Middle frontal gyrus (tissue), 1 donor: ENCODE data around the gene PRR33.
"Not testable (repeated sequence)": the region's sequence is repeated elsewhere in the genome, so short reads cannot be mapped to it uniquely, and the experiment has no call there.

Source experiments
- DNase-seq: peaks from one replicate; pipeline ENCODE4 v3.0.0-alpha.2; 2015; ENCODE audit warnings: low spot score; ENCODE audit errors: extremely low spot score

Gene PRR33

DNA sequence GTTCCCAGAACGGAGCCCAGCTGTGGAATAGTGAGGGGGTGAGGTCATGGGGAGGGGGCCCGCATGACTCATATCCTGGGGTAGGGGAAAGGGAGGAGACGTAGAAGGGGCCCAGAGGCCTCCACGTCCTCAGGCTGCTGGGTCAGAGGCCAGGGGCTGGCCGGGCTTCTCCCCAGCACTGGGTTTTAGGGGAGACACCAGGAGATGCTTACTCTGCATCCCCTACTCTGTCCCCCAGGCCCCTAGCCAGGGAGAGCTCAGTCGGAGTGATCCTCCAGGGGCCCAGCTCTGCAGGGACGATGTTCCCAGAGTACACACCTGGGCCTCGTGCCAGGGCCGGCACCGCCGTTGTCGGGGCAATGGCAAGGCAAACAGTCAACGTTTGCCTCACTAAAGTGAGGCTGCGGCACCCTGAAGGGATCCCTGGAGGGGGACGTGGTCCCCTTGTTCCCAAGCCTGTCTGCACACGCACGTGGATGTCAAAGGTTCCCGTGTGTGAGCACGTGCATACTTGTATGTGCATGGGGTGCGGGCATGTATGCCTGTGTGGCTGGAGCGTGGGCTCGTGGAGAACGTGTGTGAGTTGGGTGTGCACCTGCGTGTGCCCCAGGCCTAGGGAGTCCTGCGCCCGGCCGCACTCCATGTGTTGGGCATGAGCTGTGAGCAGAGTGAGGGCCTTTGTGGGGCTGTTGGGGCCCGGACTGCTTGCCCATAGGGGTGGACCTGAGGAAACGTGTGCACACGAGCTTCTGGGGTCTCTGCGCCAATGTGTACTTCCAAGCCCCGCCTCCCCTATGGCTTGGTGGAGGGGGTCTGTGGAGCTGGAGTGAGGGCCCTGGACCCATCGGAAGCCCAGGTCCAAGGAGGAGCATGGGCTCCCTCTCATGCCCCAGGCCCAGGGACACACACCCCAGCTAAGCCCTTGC, 14.2 kb downstream of the PRR33 start:
- no peak for DNase-seq

DNA sequence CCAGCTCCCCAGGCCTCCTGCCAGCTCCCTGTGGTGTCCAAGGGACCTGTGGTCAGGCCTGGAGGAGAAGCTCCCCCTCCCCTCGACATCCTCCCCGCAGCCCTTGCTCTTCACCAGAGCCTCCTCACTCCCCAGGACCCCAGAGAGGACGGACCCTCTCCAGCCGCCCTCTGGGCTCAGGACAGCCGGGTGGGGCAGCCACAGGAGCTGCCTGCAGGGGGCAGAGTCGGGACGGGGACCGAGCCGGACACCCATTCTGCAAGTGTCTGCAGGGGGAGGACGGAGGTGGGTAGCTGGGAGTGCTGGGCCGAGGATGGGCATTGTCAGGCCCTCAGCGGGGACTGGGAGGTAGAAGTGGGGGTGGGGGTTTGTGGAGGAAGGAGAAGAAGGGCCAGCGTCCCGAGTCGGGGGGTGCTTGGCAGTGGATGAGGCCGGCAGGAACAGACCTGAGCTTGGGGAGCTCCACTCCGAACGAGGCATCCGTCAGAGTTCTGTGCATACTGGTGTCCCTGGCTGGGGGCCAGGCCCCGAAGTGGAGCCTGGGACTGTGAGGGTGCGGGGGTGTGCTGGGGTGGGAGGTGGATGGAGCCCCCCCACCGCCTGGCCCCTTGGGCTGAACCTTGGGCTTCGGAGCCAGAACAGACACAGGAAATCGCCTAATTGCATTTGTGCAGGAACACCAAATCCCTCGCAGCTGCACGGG, 15.2 kb downstream of the PRR33 start:
- DNase-seq = no peak

DNA sequence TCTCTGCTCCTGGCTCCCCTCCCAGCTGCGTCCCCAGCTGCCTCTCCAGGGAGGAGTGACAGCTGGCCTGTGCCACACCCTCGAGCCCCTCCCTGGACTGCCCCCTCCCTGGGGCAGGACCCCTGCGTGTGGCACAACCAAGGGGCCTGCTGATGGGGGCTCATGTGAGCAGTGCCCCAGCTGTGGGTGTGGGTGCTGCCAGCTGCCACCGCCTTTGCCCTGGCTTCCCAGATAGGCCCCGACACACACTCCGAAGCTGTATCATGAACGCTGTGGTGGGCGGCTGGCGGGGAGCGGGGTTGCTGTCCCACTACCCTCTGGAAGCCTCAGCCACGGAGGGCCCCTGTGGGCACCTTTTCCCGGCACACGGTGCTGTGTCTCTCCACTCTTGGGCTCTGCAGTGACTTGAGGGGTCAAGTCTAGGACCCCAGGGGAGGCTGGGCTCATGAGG, 15.8 kb downstream of the PRR33 start:
- DNase-seq = not testable (repeated sequence)

DNA sequence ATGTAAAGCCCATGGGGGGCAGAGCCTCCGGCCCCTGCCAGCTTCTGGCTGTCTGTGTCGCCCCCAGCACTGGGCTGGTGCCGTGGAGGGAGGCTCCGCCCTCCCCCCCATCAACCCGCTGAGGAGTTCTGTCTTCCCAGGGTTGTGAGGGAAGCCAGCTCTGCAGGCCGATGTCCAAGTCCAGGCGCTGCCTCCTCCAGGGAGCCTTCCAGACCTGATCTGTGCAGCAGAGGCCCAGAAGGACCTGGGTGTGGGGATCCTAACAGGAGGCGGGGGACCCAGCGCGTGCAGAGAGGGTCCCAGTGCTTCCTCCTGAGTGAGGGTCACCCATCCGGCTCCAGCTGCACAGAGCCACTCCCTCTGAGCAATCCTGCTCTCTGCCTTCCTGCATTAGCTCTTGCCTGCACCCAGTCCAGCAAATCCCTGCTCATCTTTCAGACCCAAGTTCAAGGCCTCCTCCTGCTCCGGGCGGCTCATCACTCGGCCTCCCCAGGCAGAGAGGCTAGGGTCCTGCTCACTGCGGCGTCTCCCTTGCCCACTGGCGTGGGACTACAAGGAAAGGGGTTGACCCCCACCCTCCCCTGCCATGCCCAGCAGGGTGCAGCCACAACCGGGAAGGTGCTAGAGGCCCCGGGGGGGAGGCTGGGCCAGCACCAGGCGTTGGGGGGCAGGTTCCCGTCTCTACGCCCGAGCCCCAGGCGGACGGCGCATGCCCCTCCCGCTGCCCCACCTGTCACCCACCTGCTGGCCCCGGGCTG, 16.4 kb downstream of the PRR33 start:
- DNase-seq = no peak

DNA sequence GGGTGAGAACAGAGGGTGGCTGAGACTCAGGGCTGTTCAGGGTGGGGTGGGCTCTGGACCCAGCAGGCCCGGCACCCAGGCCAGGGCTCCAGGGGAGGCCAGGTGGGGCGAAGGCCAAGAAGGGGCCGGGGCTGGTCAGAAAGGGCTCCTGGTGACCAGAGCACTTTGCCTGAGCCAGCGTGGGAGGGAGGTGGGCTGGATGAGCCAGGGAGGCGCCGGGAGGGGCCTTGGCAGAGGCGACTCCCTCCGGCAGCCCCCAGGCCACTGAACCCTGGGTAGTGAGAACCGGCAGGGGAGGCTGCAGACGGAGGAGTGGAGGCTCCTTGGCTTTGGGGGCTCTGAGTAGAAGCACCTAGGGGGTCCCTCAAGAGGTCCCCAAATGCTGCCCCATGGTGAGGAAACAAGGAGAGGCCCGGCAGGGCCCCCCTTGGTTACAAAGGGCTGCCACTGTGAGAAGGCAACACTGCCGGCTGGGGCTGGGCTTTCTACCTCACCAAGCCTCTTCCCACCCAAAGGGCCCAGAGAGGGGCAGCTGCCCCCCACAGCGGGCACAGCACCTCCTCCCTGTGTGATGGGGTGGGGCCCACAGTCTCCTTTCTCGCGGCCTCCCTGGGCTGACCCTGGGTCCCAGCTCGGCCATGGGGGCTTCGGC, 17.1 kb downstream of the PRR33 start:
- DNase-seq = not testable (repeated sequence)

DNA sequence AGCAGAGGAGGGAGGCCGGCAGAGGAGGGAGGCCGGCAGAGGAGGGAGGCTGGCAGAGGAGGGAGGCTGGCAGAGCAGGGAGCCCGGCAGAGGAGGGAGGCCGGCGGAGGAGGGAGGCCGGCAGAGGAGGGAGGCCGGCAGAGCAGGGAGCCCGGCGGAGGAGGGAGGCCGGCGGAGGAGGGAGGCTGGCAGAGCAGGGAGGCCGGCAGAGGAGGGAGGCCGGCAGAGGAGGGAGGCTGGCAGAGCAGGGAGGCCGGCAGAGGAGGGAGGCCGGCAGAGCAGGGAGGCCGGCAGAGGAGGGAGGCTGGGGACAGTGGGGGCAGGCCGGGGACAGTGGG, 17.9 kb downstream of the PRR33 start:
- DNase-seq = not testable (repeated sequence)

DNA sequence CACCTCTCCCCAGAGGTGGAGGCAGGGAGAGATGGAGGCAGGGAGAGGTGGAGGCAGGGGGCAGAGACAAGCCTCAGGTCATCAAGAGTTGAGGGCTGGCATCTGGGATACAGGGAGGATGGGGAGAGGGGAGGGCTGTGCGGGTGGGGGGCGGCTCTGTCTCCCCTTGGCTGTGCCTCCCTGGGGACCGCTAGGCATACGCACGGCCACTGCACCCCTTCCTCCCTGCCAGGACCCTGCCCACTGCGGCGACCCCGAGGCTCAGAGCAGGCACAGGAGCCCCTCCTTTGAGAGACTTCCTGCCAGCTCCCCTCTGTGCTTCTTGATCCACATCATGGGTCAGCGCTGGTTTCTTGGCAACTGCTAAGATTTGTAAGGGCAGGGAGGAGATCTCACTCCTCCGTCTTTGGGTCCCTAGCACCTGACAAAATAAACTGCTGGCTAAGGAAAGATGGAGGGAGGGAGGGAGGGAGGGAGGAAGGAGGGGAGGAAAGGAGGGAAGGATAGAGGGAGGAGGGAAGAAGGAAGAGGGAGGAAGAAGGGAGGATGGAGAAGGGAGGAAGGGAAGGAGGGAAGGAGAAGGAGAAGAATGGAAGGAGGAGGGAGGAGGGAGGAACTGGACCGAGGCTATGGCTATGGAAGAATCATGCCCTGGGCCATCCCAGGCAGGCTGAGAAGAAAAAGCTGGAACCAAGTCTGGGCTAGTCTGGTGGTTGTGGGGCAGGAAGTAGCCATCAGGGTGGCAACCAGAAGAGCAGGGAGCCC, 18.5 kb downstream of the PRR33 start:
- DNase-seq = no peak

DNA sequence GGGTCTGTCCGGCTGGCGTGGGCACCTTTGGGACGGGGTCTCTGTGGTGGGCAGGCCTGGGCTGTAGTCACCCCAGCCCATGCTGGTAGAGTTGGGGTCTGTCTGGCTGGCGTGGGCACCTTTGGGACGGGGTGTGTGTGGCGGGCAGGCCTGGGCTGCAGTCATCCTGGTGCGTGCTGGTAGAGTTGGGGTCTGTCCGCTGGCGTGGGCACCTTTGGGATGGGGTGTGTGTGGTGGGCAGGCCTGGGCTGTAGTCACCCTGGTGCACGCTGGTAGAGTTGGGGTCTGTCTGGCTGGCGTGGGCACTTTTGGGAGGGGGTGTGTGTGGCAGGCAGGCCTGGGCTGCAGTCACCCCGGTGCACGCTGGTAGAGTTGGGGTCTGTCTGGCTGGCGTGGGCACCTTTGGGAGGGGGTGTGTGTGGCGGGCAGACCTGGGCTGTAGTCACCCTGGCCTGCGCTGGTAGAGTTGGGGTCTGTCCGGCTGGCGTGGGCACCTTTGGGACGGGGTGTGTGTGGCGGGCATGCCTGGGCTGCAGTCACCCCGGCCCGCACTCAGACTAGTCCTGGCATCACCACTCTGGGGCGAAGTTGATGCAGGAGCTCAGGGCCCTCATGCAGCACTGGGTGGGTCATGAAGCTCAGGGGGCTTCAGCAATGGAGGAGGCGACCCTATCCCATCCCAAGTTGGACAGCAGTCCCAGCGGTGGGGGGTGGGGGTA, 19.3 kb downstream of the PRR33 start:
- DNase-seq = no peak

DNA sequence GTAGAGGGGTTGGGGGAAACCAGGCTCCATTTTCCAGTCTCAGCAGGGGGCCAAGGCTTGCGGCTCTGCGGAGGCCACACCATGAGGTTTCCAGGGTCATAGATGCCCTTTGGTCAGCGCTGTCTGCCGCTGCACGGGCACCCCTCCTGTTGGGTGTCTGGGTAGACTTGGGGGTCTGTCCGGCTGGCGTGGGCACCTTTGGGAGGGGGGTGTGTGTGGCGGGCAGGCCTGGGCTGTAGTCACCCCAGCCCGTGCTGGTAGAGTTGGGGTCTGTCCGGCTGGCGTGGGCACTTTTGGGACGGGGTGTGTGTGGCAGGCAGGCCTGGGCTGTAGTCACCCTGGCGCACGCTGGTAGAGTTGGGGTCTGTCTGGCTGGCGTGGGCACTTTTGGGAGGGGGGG, 20.2 kb downstream of the PRR33 start:
- no peak for DNase-seq

DNA sequence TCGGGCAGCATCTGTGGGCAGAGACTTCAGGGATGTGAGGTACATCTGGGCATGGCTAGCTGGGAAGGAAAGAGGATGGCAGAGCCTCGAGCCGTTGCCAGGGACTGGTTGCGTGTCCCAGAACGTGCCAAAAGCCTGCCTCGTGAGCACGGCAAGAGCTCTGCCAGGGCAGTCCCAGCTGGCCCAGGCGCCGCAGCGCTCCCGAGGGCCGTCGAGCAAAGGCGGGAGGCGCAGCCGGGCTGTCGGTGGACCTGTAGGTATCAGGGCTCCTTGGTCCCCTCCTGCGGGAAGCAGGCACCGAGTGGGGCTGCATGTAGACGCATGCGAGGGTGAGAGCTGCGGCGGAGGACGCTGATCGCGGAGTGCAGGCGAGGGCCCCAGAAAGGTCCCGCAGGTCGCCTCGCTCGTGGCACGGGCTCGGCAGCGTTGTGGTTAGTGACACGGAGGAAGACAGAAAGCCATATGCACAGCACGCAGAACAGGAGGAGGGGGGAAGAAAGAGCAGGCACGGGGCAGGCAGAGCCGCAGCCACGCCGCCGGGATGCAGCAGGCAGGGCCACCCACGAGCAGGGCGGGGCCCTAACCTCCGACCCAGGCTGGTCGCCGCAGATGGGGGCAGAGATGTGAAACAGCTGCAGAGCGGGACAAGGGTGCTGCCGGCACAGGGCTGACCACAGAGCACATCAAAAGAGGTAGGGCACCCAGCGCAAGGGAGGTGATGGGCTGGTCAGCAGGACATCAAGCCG, 20.8 kb downstream of the PRR33 start:
- DNase-seq = no peak

DNA sequence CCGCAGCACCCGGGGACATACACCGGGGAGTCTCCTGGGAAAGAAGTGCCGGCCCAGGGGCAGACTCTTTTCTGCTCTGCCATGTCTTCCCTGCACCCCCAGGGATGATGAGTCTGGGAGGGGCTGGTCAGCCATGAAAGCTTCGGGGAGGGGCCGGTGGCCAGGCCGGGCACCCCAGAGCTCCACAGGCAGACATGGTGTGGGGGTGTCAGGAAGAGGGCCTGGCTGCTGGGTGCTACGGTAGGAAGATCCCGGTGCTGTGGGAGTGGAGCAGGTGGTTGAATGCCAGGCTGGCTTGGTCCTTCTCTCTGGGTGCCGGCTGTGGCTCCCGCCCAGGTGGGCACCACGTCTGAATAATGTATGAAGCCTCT, 21.4 kb downstream of the PRR33 start:
- no peak for DNase-seq

DNA sequence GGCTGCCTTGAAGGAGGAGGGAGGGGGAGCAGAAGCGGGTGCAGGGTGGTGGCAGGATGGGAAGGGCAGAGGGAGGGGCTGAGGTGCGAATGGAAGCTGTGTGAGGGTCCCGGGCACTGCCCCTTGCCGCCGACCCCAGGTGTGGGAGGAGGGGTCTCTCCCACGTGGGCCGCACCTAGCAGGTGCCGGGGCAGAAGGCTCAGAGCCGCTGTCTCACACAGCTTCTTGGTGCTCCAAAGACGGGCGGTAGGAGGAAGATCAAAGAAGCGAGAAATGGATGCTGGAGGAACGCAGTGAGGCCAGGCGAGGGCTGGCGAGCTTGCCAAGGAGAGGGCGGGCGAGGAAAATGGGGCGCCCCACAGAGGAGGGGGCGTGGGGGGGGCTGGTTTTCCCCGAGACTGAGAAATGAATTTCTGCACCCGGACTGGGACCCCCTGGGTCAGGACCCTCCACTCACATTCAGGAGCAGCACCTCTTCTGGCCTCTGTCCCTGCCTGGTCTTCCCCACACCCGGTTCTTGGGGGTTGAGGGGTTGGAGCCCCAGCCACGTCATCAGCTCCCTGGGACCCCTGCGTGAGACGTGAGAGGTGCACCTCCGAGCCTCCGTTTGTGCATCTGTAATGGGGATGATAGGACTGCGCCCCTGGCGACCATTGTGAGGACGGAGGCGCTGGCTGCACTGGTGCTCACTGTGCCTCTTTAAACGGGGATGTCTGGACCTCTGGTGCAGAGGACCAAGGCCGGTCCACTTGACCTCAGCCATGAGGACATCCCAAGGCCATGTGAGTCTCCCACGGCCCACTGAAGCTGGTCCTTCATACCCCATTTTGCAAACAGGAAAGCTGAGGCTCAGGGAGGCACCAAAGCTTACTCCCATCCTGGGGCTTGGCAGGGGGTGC, 22.0 kb downstream of the PRR33 start:
- DNase-seq = no peak

DNA sequence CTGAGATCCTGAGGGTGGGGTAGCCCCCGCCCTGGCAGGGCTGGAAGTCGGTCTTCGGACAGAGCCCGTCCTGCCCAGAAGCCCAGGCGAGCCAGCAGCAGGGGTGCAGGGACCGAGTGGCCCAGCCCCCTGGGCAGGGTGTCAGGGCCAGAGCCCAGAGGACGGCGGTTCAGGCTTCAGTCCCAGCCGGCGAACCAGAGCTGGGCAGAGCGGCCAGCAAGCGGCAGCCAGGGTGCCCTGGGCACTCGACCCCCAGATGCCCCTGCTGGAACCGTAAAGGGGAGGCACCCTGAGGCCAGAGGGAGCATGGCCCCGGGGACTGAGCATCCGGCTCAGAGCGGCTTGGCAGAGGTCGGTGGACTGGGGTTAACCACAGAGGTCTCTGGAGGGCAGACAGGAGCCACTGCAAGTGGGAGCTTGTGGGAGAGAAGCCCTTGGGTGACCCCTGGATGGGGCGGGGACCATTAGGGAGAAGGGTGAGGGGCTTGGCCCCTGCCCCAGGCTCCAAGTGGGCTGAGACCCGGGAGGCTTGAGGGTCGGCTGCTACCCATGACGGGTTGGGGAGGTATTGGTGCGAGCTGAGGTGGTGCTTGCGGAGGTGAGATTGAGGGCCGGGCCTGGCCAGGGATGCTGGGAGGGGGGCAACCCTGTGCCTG, 22.9 kb downstream of the PRR33 start:
- DNase-seq = no peak

DNA sequence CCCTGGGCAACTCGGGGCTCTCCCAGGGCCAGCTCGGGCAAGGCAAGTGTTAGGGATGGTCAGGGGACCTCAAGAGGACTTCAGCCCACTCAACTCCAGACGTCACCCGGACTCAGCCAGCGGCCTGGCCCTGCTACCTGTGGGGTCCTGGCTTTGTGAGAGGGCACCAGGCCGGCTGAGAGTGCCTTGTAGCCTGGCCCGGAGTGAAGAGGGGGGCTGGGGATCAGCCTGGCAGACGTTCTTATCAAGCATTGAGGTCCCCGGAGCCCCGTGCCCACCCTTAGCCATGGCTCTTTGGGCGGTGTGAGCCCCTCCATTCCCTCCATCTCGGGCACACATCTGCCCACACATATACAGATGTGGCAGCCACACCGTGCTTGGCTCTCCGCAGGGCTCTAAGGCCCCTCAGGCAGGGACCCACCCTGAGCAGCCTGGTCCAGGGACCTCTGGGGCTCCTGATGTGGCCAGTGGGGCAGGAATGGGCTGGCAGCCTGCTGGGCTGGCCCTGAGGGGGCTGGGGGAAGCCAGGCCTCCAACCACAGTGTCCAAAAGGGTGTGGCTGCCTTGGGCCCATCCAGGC, 23.5 kb downstream of the PRR33 start:
- DNase-seq = no peak

DNA sequence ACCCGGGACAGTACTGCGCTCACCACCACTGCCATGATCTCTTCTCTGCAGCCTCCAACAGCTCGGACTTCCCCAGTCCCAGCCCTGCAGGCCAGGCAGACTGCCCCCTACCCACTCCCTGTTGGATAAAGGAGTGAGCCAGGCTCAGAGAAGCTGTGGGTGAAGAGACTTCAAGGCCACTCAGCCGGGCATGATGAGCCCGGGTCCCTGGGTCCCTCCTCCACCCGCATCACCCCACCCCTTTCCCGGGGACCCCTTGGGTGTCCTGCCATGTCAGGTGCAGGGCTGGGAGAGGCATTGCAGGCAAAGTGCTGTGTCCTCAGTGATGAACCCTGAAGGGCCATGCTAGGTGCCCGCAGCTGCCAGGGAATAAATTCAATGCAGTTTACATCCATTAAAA, 24.3 kb downstream of the PRR33 start:
- no peak for DNase-seq

DNA sequence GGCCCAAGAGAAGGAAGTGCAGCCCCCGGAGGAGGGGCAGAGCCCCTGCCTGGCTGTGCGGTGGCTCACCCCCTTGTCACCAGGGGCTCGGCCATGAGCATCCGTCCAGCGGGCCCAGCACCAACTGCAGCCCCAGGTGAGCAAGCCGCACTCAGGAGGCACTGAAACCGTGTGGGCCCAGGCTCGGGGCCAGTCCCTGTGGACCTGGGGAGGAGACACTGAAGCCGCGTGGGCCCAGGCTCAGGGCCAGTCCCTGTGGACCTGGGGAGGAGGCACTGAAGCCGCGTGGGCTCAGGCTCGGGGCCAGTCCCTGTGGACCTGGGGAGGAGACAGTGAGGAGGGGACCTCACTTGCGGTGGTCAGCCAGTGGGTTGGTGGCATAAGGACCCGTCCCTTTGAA, 24.9 kb downstream of the PRR33 start:
- no peak for DNase-seq

DNA sequence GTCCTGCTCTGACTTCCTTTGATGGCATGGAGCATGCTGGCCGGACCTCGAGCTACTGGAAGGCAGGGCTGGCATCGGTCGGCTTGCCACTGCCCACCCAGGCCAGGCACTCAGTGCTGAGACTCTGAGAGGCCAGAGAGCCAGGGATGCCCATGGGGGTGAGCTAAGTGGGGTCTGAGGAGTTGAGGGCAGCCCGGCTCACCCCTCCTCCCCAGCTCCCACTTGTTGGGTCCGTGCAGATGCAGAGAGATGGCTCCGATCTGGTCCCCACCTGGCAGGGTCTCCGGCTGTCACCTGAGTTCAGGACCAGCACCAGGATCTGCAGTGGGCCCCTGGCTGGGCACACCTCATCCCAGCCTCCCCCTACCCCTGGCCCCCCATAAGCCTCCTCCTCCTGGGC, 25.5 kb downstream of the PRR33 start:
- DNase-seq = no peak
